ENCODE measurements around the gene NUP37.

NUP37 gene

DNA sequence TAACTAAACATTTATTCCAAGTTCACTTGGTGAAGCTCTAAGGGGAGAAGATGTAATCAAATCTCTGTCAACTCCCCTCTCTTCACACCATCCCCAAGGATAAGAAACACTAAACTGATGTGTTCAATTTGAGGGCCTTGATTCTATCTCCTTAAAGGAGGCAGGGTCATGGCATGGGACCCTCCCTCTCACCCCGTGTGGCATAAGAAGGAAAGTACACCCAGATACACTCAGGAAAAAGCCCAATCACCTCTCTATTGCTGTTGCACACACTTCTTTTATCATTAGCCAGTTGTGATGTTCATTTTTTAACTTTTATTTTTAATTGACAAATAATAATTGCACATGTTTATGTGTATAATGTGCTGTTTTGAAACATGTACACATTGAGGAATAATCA is 93.2 kb downstream of the NUP37 start:
- DNase-seq (ENCODE audit: low read depth in 2 of 2), result no peak

- no peak for DNase-seq (ENCODE audit: low read depth in 2 of 2)
Observed at GRCh38 chr12:102024765-102025164, 95.1 kb downstream of the NUP37 start.

DNA sequence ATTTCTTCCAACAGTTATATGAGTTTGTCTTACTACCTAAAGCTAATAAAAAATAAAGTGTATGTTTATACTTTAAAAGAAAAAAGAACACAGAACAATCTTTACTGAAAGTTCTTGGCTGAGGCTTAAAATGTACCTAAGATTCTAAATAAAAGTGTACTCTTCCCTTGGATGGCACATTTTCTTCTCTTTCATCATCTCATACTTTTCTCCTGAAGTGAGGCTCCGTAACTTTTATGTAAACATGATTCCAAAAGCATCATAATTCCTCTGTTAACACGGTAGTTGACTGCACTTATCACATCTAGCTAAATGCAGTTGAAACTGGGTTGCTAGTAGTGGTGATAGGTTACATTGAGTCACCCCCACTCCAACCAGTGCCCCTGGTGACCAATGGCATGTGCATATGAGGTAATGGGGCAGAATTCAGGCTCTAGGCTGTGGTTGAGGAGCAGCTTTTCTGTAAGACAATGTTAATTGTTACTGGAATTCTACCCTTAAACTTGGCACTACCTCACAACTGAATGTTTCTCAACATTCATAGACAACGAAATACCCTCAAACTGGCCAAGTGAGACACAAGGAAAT is 96.5 kb downstream of the NUP37 start:
- DNase-seq (ENCODE audit: low read depth in 2 of 2), result no peak

Measured in stimulated activated CD8-positive, alpha-beta memory T cell treated with anti-CD3 and anti-CD28 coated beads, Interleukin-2, amount 100 ng/mL, for 1 hour (primary cell).